Panc1 (cell line): Measurements from ENCODE around the gene POLRMT. TPM values are rescaled to one million over a fixed set of nuclear protein-coding genes. Genes with fewer than 3 reads are reported as not detected.
A peak's percentile ranks its signal among the peaks of the same experiment; 100 is the strongest.

ENCODE experiments used
- ATAC-seq: fragments of 200-7000 bp; cut with Tn5 transposase; 2 replicates; pipeline ENCODE4 v1.9.1; 2020; ENCODE audit warnings: mild to moderate bottlenecking, moderate library complexity
- BruUV-seq: library from RNA; stranded (reverse); fragments of 400-500 nt; replicated peaks from 2 replicates; lab custom pipeline; 2021; lab: Mats Ljungman, UMichigan
- CTCF ChIA-PET: fragments of 300-600 bp; sonication (Branson Sonifier 250); formaldehyde crosslinking; loops from one replicate; lab custom pipeline; 2022; ENCODE audit warnings: antibody characterized with exemption; lab: Charles Lee
- POLR2A ChIA-PET: fragments of 300-600 bp; sonication (Branson Sonifier 250); formaldehyde crosslinking; loops from one replicate; lab custom pipeline; 2022; ENCODE audit warnings: antibody characterized with exemption; lab: Charles Lee
- DNase-seq: peaks from one replicate; pipeline ENCODE4 v3.0.0-alpha.2; 2010; ENCODE audit warnings: low read depth, low spot score
- H3K27ac ChIP-seq: 2 replicates; pipeline ENCODE4 v1.5.1; 2011; ENCODE audit warnings: mild to moderate bottlenecking, low read length, inconsistent platforms
- H3K27me3 ChIP-seq: fragments of 200-500 bp; sonication (Bioruptor generic); 2 replicates; pipeline ENCODE4 v1.6.0; 2014; ENCODE audit warnings: low read length, inconsistent platforms; ENCODE audit not compliant: control insufficient read depth, insufficient read depth
- H3K36me3 ChIP-seq: fragments of 200-500 bp; sonication (Bioruptor generic); 2 replicates; pipeline ENCODE4 v1.5.1; 2014; ENCODE audit warnings: inconsistent platforms, mild to moderate bottlenecking, low read length, moderate library complexity; ENCODE audit not compliant: control insufficient read depth, insufficient read depth
- H3K4me1 ChIP-seq: 2 replicates; pipeline ENCODE4 v1.5.1; 2011; ENCODE audit warnings: inconsistent platforms, mild to moderate bottlenecking, low read length, moderate library complexity; ENCODE audit not compliant: control insufficient read depth, insufficient read depth
- H3K4me3 ChIP-seq, 2 experiments: 2 replicates each; pipeline ENCODE4 v1.5.1; 2011 to 2012; ENCODE audit warnings: low read depth in 2 of 2, low read length in 2 of 2, mild to moderate bottlenecking in 2 of 2, inconsistent platforms in 1 of 2, moderate library complexity in 1 of 2
- H3K9me3 ChIP-seq: fragments of 200-500 bp; sonication (Bioruptor generic); 2 replicates; pipeline ENCODE4 v1.5.1; 2014; ENCODE audit warnings: low read depth, mild to moderate bottlenecking, inconsistent platforms, low read length, moderate library complexity; ENCODE audit not compliant: control insufficient read depth, insufficient read depth
- CTCF ChIP-seq: fragments of 450-650 bp; IDR thresholded peaks from 2 replicates; pipeline ENCODE4 v1.5.1; 2017; ENCODE audit warnings: mild to moderate bottlenecking
- POLR2AphosphoS5 ChIP-seq: IDR thresholded peaks from 2 replicates; pipeline ENCODE4 v1.6.1; 2012; ENCODE audit warnings: mild to moderate bottlenecking, low read depth, low read length, moderate library complexity
- REST ChIP-seq, 2 experiments: IDR thresholded peaks; 2 replicates each; pipeline ENCODE4 v1.6.1; 2011 to 2012; ENCODE audit warnings: low read depth in 2 of 2, control low read depth in 1 of 2, low read length in 1 of 2, mild to moderate bottlenecking in 1 of 2, moderate library complexity in 1 of 2; ENCODE audit not compliant: insufficient read depth in 1 of 2
- SIN3A ChIP-seq: IDR thresholded peaks from 2 replicates; pipeline ENCODE4 v1.6.1; 2012; ENCODE audit warnings: low read depth, mild to moderate bottlenecking, low read length, moderate library complexity, borderline replicate concordance; ENCODE audit not compliant: insufficient read depth
- TCF7L2 ChIP-seq: IDR thresholded peaks from 2 replicates; pipeline ENCODE4 v1.6.1; 2011; ENCODE audit warnings: mild to moderate bottlenecking, low read depth, low read length, inconsistent platforms
- in situ Hi-C: cut with HindIII; loops from 2 replicates; pipeline ENCODE4 v1.10.0; 2016; ENCODE audit warnings: low sequenced_read_pairs, low pct_unique_long_range_greater_than_20kb
- intact Hi-C: fragments of 100-400 bp; cut with micrococcal nuclease; formaldehyde crosslinking; loops from one replicate; pipeline ENCODE4 v1.10.0; 2022; ENCODE audit not compliant: unreplicated experiment
- total RNA-seq: library from RNA; stranded (reverse); gene quantifications from one replicate; pipeline ENCODE4 v1.2.1, GENCODE V29; 2021; ENCODE audit not compliant: unreplicated experiment

Gene POLRMT
- total RNA-seq, 1 experiment from 2014 or later: 56.0 TPM

GRCh38 chr19:639253-640160, 6.2 kb upstream of the POLRMT start, which contains the start of gene FGF22:
FGF22 (plus strand) TSS chr19:639879; CDS start chr19:639926, 47 bp downstream.
- Histone ChIP-seq H3K27me3 (no peaks in the 10 kb centered on the region), H3K9me3 (no peaks in the 10 kb centered on the region), H3K4me1 (no peaks in the 10 kb centered on the region), H3K27ac (no peak within 1 kb of the TSS), H3K36me3 (no peaks in the 10 kb centered on the region), H3K4me3 (peak within 1 kb of the TSS; percentile 52 to 61)
- CTCF ChIA-PET: no interaction called here
- POLR2A ChIA-PET: no interaction called here
- DNase-seq (no peak), ATAC-seq (peak; percentile 90)
- no TSS peak for BruUV-seq
- in situ Hi-C loops: no loop called here
- intact Hi-C loops: no loop called here
- TF ChIP-seq TCF7L2 (no peak), SIN3A (peak; percentile 37; the same call in 1 of the 2 replicates)

GRCh38 chr19:638906-639252, 5.5 kb upstream of the POLRMT start:
- ChIA-PET CTCF (no interaction called here), POLR2A (no interaction called here)
- H3K36me3 ChIP-seq: no peaks in the 10 kb centered on the region
- H3K27me3 ChIP-seq: no peaks in the 10 kb centered on the region
- H3K27ac ChIP-seq: no peak overlapping the region
- no peaks in the 10 kb centered on the region for H3K4me1 ChIP-seq
- BruUV-seq: no TSS peak
- no peak for ATAC-seq
- peak overlapping the region; percentile 52 to 61 for H3K4me3 ChIP-seq
- H3K9me3 ChIP-seq: no peaks in the 10 kb centered on the region
- DNase-seq: no peak
- no peak for TF ChIP-seq TCF7L2
- no peak for TF ChIP-seq REST (IDR thresholded peaks at IDR 0.05; ENCODE audit: insufficient read depth in 1 of 2, low read depth in 2 of 2, low read length in 1 of 2)
- no peak for TF ChIP-seq SIN3A
- no peak for TF ChIP-seq CTCF
- no peak for TF ChIP-seq POLR2AphosphoS5
- intact Hi-C loops: no loop called here
- in situ Hi-C loops: no loop called here
